Measurements from ENCODE around the gene THRB.

DNA sequence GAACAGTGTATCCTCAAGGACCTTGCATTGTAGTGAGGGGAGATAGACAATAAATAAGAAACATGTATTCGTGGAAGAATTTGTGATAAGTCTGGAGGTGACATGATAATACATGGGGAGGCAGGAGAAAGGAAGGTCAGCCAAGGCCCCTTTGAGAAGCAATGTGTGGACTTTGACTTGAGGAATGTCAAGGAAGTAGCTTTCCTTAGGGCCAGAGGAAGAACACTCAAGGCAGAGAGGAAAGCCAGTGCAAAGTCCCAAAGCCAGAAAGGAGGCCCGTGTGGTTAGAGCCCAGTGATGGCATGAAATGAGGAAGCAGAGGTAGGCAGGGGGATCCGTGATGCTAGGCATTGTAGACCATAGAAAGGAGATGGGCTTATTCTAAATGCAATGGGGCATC, 357.3 kb downstream of the THRB start:
- no peak for TF ChIP-seq POLR2AphosphoS5 (IDR thresholded peaks at IDR 0.05; ENCODE audit: borderline replicate concordance, low read depth, low read length)
- TF ChIP-seq EZH2 (IDR thresholded peaks at IDR 0.05): no peak
- TF ChIP-seq FOXP2 (optimal IDR thresholded peaks at IDR 0.05; ENCODE audit: control extremely low read depth, extremely low read length, insufficient read depth): no peak
